Stimulated activated CD8-positive, alpha-beta memory T cell treated with anti-CD3 and anti-CD28 coated beads, Interleukin-7, amount 100 ng/mL, for 1 hour (primary cell): ENCODE measurements around the gene TRRAP.

Source experiments
- DNase-seq, 2 donors: peaks; one replicate each; pipeline ENCODE4 v3.0.0-alpha.2; 2020; ENCODE audit warnings: low read depth in 2 of 2

Gene TRRAP

GRCh38 chr7:99050971-99051370 is 172.6 kb downstream of the TRRAP start:
- no peak for DNase-seq

- no peak for DNase-seq
Measured at GRCh38 chr7:99054781-99055180, 176.4 kb downstream of the TRRAP start.

- DNase-seq = no peak
Measured at GRCh38 chr7:99061001-99061776, 182.9 kb downstream of the TRRAP start.
